ENCODE results near the gene EFCAB11.

GRCh38 chr14:89865153-89865552 lies 89.4 kb downstream of the EFCAB11 start:
- TF ChIP-seq ZFP30 (CRISPR knock-in tag; IDR thresholded peaks at IDR 0.05) (no peak), BACH2 (CRISPR knock-in tag; IDR thresholded peaks at IDR 0.05; ENCODE audit: borderline replicate concordance) (no peak), ZC3H10 (CRISPR knock-in tag; IDR thresholded peaks at IDR 0.05) (no peak), ZNF70 (CRISPR knock-in tag; IDR thresholded peaks at IDR 0.05) (no peak), CSDC2 (CRISPR knock-in tag; IDR thresholded peaks at IDR 0.05) (no peak), ZNF565 (CRISPR knock-in tag; conservative IDR thresholded peaks at IDR 0.05; ENCODE audit: low read depth) (no peak), RARB (CRISPR knock-in tag; IDR thresholded peaks at IDR 0.05) (no peak), PATZ1 (CRISPR knock-in tag; IDR thresholded peaks at IDR 0.05; ENCODE audit: borderline replicate concordance) (no peak)
